ENCODE measurements around the gene PFN1.

PFN1 gene

GRCh38 chr17:4987767-4988567 is 39.6 kb upstream of the PFN1 start:
- Histone ChIP-seq H3K4me3 (replicated peaks; ENCODE audit: insufficient read depth, low read length) (peak overlapping the region; percentile 69), H3K27me3 (ENCODE audit: insufficient read depth, poor library complexity, severe bottlenecking) (no peaks in the 10 kb centered on the region), H3K27ac (replicated peaks) (peak overlapping the region; percentile 55)
- DNase-seq (ENCODE audit: low read depth in 1 of 2, low spot score in 1 of 2), result no peak
- TF ChIP-seq SPI1 (IDR thresholded peaks at IDR 0.05; ENCODE audit: borderline replicate concordance, low read depth) (no peak), CTCF (IDR thresholded peaks at IDR 0.05; ENCODE audit: insufficient read depth, low read length) (no peak), GABPA (IDR thresholded peaks at IDR 0.05; ENCODE audit: low read depth) (no peak), POLR2AphosphoS5 (IDR thresholded peaks at IDR 0.05; ENCODE audit: low read depth) (no peak)
- TF ChIP-seq, protein P1, sequence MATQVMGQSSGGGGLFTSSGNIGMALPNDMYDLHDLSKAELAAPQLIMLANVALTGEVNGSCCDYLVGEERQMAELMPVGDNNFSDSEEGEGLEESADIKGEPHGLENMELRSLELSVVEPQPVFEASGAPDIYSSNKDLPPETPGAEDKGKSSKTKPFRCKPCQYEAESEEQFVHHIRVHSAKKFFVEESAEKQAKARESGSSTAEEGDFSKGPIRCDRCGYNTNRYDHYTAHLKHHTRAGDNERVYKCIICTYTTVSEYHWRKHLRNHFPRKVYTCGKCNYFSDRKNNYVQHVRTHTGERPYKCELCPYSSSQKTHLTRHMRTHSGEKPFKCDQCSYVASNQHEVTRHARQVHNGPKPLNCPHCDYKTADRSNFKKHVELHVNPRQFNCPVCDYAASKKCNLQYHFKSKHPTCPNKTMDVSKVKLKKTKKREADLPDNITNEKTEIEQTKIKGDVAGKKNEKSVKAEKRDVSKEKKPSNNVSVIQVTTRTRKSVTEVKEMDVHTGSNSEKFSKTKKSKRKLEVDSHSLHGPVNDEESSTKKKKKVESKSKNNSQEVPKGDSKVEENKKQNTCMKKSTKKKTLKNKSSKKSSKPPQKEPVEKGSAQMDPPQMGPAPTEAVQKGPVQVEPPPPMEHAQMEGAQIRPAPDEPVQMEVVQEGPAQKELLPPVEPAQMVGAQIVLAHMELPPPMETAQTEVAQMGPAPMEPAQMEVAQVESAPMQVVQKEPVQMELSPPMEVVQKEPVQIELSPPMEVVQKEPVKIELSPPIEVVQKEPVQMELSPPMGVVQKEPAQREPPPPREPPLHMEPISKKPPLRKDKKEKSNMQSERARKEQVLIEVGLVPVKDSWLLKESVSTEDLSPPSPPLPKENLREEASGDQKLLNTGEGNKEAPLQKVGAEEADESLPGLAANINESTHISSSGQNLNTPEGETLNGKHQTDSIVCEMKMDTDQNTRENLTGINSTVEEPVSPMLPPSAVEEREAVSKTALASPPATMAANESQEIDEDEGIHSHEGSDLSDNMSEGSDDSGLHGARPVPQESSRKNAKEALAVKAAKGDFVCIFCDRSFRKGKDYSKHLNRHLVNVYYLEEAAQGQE (IDR thresholded peaks at IDR 0.05; ENCODE audit: insufficient replicate concordance, low read depth), result no peak

- Histone ChIP-seq H3K27ac (replicated peaks) (peak within 1 kb of the TSS; percentile 55), H3K4me3 (replicated peaks; ENCODE audit: insufficient read depth, low read length) (peak within 1 kb of the TSS; percentile 69), H3K27me3 (ENCODE audit: insufficient read depth, poor library complexity, severe bottlenecking) (no peaks in the 10 kb centered on the region)
- DNase-seq (ENCODE audit: low read depth in 1 of 2, low spot score in 1 of 2), result peak; percentile 73 to 79
- TF ChIP-seq, protein P1 (IDR thresholded peaks at IDR 0.05; ENCODE audit: insufficient replicate concordance, low read depth), result no peak
- TF ChIP-seq GABPA (IDR thresholded peaks at IDR 0.05; ENCODE audit: low read depth) (no peak), SPI1 (IDR thresholded peaks at IDR 0.05; ENCODE audit: borderline replicate concordance, low read depth) (no peak), CTCF (IDR thresholded peaks at IDR 0.05; ENCODE audit: insufficient read depth, low read length) (no peak), POLR2AphosphoS5 (IDR thresholded peaks at IDR 0.05; ENCODE audit: low read depth) (no peak)
These were observed 38.8 kb upstream of the PFN1 start, which contains the start of gene CAMTA2 for GRCh38 chr17:4986951-4987766. CAMTA2 (minus strand) TSS chr17:4987675; CDS start chr17:4986222, 1,453 bp downstream.

DNA sequence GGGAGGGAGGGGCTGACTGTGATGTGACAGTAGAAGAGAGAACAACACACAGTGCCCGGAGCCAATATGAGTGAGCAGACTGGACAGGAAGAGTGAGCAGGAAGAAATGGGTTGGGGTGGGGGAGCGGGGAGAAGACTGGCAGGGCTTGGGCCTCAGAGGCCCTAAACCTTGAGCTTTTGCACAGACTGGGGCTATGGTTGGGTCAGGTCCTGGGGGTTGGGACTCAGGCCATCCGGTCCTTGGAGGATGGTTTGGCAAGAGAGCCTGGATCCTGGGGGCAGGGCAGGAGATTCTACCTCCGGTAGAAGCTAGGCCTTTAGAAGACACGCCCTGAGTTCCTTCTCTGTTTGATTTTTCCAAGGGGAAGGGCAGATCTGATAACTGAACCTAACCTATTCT is 38.1 kb upstream of the PFN1 start:
- peak overlapping the region; percentile 69 for H3K4me3 ChIP-seq (replicated peaks; ENCODE audit: insufficient read depth, low read length)
- no peak for DNase-seq (ENCODE audit: low read depth in 1 of 2, low spot score in 1 of 2)
- no peak overlapping the region; the same call in 1 of the 2 replicates for H3K27ac ChIP-seq (replicated peaks)
- no peaks in the 10 kb centered on the region for H3K27me3 ChIP-seq (ENCODE audit: insufficient read depth, poor library complexity, severe bottlenecking)
- TF ChIP-seq SPI1 (IDR thresholded peaks at IDR 0.05; ENCODE audit: borderline replicate concordance, low read depth), result no peak
- TF ChIP-seq GABPA (IDR thresholded peaks at IDR 0.05; ENCODE audit: low read depth), result no peak
- no peak for TF ChIP-seq POLR2AphosphoS5 (IDR thresholded peaks at IDR 0.05; ENCODE audit: low read depth)
- TF ChIP-seq CTCF (IDR thresholded peaks at IDR 0.05; ENCODE audit: insufficient read depth, low read length), result no peak
- TF ChIP-seq, protein P1 (IDR thresholded peaks at IDR 0.05; ENCODE audit: insufficient replicate concordance, low read depth), result no peak
